GM23248 (cell line): ENCODE results near the gene SMPD3.

ENCODE experiments used
- EZH2 ChIP-seq: fragments of 200-600 bp; sonication (generic); IDR thresholded peaks from 2 replicates; pipeline ENCODE4 v1.6.1; 2018; ENCODE audit warnings: antibody characterized with exemption, mild to moderate bottlenecking; ENCODE audit not compliant: insufficient read depth, poor library complexity, severe bottlenecking
- EZH2phosphoT487 ChIP-seq: fragments of 200-600 bp; sonication (generic); IDR thresholded peaks from 2 replicates; pipeline ENCODE4 v1.6.1; 2018; ENCODE audit warnings: antibody characterized with exemption, moderate library complexity, mild to moderate bottlenecking, low read depth; ENCODE audit not compliant: insufficient read depth

DNA sequence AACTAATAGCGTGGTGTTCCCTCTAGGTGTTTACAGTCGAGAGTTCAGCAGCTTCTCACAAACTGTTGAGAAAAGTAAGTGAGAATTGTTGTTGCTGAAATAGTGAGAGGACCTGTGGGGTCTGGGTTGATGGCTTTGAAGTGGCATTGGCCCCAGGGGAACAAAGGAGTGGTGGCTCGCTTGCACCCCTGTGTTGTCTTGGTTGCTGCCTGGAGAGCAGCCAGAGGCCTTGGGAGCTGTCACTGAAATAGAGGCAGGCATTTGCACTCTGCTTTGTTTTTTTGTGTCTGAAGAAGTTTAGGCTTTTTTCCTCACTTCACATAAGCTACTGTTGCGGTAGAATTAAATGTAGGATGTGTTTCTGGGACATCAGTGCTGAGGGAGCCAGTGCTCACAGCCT, 100.7 kb downstream of the SMPD3 start:
- TF ChIP-seq EZH2 (no peak), EZH2phosphoT487 (no peak)
